ENCODE measurements around the gene CNN1.
"Not testable (repeated sequence)": the region's sequence is repeated elsewhere in the genome, so short reads cannot be mapped to it uniquely, and the experiment has no call there.

CNN1 gene

DNA sequence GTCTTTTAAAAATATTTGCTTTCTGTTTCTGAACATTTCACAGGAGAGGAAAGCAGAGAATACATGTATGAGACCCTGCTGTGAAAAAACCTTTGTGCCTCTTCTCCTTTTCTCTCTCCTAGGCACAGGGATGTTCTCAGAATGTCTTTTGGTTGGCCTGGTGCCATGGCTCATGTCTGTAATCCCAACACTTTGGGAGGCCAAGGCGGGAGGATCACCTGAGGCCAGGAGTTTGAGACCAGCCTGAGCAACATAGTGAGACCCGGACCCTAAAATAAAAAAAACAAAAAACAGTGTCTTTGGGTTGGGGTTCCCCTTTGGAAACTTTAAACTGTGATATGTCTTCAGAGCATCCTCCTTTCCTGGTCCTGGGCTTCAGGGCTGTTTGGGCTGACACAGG, 60.1 kb downstream of the CNN1 start:
- Histone ChIP-seq H3K4me3 (ENCODE audit: low read depth, low read length) (no peak overlapping the region), H3K4me1 (no peaks in the 10 kb centered on the region), H3K36me3 (peaks cover 22% of the 10 kb centered on the region), H3K27me3 (no peaks in the 10 kb centered on the region), H3K9me3 (no peaks in the 10 kb centered on the region)
- TF ChIP-seq, protein P1, sequence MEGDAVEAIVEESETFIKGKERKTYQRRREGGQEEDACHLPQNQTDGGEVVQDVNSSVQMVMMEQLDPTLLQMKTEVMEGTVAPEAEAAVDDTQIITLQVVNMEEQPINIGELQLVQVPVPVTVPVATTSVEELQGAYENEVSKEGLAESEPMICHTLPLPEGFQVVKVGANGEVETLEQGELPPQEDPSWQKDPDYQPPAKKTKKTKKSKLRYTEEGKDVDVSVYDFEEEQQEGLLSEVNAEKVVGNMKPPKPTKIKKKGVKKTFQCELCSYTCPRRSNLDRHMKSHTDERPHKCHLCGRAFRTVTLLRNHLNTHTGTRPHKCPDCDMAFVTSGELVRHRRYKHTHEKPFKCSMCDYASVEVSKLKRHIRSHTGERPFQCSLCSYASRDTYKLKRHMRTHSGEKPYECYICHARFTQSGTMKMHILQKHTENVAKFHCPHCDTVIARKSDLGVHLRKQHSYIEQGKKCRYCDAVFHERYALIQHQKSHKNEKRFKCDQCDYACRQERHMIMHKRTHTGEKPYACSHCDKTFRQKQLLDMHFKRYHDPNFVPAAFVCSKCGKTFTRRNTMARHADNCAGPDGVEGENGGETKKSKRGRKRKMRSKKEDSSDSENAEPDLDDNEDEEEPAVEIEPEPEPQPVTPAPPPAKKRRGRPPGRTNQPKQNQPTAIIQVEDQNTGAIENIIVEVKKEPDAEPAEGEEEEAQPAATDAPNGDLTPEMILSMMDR (IDR thresholded peaks at IDR 0.05; ENCODE audit: low read depth, low read length): no peak
- no peak for DNase-seq

DNA sequence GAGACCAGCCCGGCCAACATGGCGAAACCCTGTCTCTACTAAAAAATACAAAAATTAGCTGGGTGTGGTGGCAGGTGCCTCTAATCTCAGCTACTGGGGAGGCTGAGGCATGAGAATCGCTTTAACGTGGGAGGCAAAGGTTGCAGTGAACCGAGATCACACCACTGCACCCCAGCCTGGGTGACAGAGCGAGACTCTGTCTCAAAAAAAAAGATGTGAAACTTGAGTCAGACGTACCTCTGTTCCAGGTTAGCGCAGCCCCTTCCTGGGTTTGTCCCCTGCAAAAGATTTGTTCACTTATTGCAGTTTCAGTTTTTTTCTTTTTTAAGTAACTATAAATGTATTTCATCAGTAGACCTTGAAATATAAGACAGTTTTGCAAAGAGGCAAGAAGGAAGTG, 61.1 kb downstream of the CNN1 start:
- not testable (repeated sequence) for H3K4me1 ChIP-seq; H3K9me3 ChIP-seq; H3K27me3 ChIP-seq; DNase-seq; H3K4me3 ChIP-seq (ENCODE audit: low read depth, low read length)
- H3K36me3 ChIP-seq: peaks cover 29% of the 10 kb centered on the region
